IMR-90 (cell line): Measurements from ENCODE around the gene CXorf49B. TPM values are rescaled to one million over a fixed set of nuclear protein-coding genes. Genes with fewer than 3 reads are reported as not detected.
"Not testable (repeated sequence)": the region's sequence is repeated elsewhere in the genome, so short reads cannot be mapped to it uniquely, and the experiment has no call there.

Experiments used
- ATAC-seq: fragments of 200-7000 bp; cut with Tn5 transposase; 2 replicates; pipeline ENCODE4 v1.9.1; 2020; ENCODE audit warnings: low read depth, mild to moderate bottlenecking, moderate library complexity
- BruUV-seq: library from RNA; stranded (reverse); fragments of 400-500 nt; replicated peaks from 2 replicates; lab custom pipeline; 2021; lab: Mats Ljungman, UMichigan
- CTCF ChIA-PET: fragments of 300-600 bp; formaldehyde crosslinking; extraction: SDS; loops from one replicate; lab custom pipeline; 2021; ENCODE audit warnings: antibody characterized with exemption; lab: Yijun Ruan, JAX
- POLR2A ChIA-PET: fragments of 300-600 bp; sonication (Branson Sonifier 250); formaldehyde crosslinking; loops from one replicate; lab custom pipeline; 2022; ENCODE audit warnings: antibody characterized with exemption; ENCODE audit not compliant: unreplicated experiment; lab: Charles Lee
- DNase-seq: peaks from one replicate; pipeline ENCODE4 v3.0.0; 2013
- H2AFZ ChIP-seq: replicated peaks from 2 replicates; pipeline ENCODE3; 2013; ENCODE audit warnings: low read length, mild to moderate bottlenecking; ENCODE audit not compliant: poor library complexity
- H2AK5ac ChIP-seq: 2 replicates; pipeline ENCODE4 v1.6.1; 2013; ENCODE audit warnings: low read depth, low read length, inconsistent platforms
- H2AK9ac ChIP-seq: replicated peaks from 2 replicates; pipeline ENCODE3; 2013; ENCODE audit warnings: mild to moderate bottlenecking, low read depth, low read length, moderate library complexity; ENCODE audit not compliant: poor library complexity
- H2BK120ac ChIP-seq: 2 replicates; pipeline ENCODE4 v1.6.1; 2013; ENCODE audit warnings: low read depth, low read length, inconsistent platforms
- H2BK15ac ChIP-seq: 3 replicates; pipeline ENCODE4 v1.6.1; 2013; ENCODE audit warnings: low read depth, low read length, inconsistent platforms
- H2BK20ac ChIP-seq: 2 replicates; pipeline ENCODE4 v1.6.1; 2013; ENCODE audit warnings: low read depth, mild to moderate bottlenecking, inconsistent platforms, low read length, moderate library complexity
- H2BK5ac ChIP-seq: 2 replicates; pipeline ENCODE4 v1.6.1; 2013; ENCODE audit warnings: mild to moderate bottlenecking, low read depth, low read length, inconsistent platforms; ENCODE audit not compliant: poor library complexity, severe bottlenecking
- H3K14ac ChIP-seq: replicated peaks from 2 replicates; pipeline ENCODE4 v1.6.1; 2013; ENCODE audit warnings: low read depth, low read length, inconsistent platforms
- H3K18ac ChIP-seq: 2 replicates; pipeline ENCODE4 v1.6.1; 2013; ENCODE audit warnings: low read depth, low read length, control low read depth
- H3K23ac ChIP-seq: 2 replicates; pipeline ENCODE4 v1.6.1; 2013; ENCODE audit warnings: low read depth, low read length, inconsistent platforms
- H3K27ac ChIP-seq: 2 replicates; pipeline ENCODE4 v1.5.1; 2013; ENCODE audit warnings: mild to moderate bottlenecking, control low read depth, low read length; ENCODE audit not compliant: insufficient read depth
- H3K27me3 ChIP-seq: 2 replicates; pipeline ENCODE4 v1.6.1; 2013; ENCODE audit warnings: low read length; ENCODE audit not compliant: control insufficient read depth, insufficient read depth
- H3K36me3 ChIP-seq: 2 replicates; pipeline ENCODE4 v1.6.1; 2013; ENCODE audit warnings: low read length, mixed read lengths; ENCODE audit not compliant: control insufficient read depth, insufficient read depth
- H3K4ac ChIP-seq: 2 replicates; pipeline ENCODE4 v1.6.1; 2013; ENCODE audit warnings: low read depth, low read length, inconsistent platforms
- H3K4me1 ChIP-seq: 2 replicates; pipeline ENCODE4 v1.6.1; 2013; ENCODE audit warnings: low read length, mixed read lengths; ENCODE audit not compliant: control insufficient read depth, insufficient read depth
- H3K4me2 ChIP-seq: 2 replicates; pipeline ENCODE4 v1.6.1; 2013; ENCODE audit warnings: low read depth, mild to moderate bottlenecking, control low read depth, low read length, moderate library complexity
- H3K4me3 ChIP-seq: 2 replicates; pipeline ENCODE4 v1.5.1; 2013; ENCODE audit warnings: low read depth, mild to moderate bottlenecking, control low read depth, low read length, moderate library complexity; ENCODE audit not compliant: insufficient read depth
- H3K56ac ChIP-seq: 2 replicates; pipeline ENCODE4 v1.6.1; 2013; ENCODE audit warnings: low read length, inconsistent platforms; ENCODE audit not compliant: insufficient read depth; ENCODE audit errors: extremely low read depth
- H3K79me1 ChIP-seq, 2 experiments: 2 replicates each; pipeline ENCODE4 v1.6.1; 2013; ENCODE audit warnings: low read length in 2 of 2, inconsistent platforms in 1 of 2, low read depth in 1 of 2
- H3K9ac ChIP-seq: 2 replicates; pipeline ENCODE4 v1.6.1; 2013; ENCODE audit warnings: low read depth, low read length, control low read depth
- H3K9me1 ChIP-seq: 2 replicates; pipeline ENCODE4 v1.6.1; 2013; ENCODE audit warnings: low read length, inconsistent platforms; ENCODE audit not compliant: insufficient read depth
- H3K9me3 ChIP-seq: 2 replicates; pipeline ENCODE4 v1.6.1; 2013; ENCODE audit warnings: low read length; ENCODE audit not compliant: control insufficient read depth, insufficient read depth
- H4K20me1 ChIP-seq: 2 replicates; pipeline ENCODE4 v1.6.1; 2013; ENCODE audit warnings: low read length, inconsistent platforms; ENCODE audit not compliant: insufficient read depth
- H4K5ac ChIP-seq: 2 replicates; pipeline ENCODE4 v1.6.1; 2013; ENCODE audit warnings: mild to moderate bottlenecking, low read depth, low read length, control low read depth
- H4K8ac ChIP-seq, 2 experiments: 2 replicates each; pipeline ENCODE4 v1.6.1; 2013; ENCODE audit warnings: low read depth in 2 of 2, low read length in 2 of 2, control low read depth in 1 of 2, inconsistent platforms in 1 of 2
- H4K91ac ChIP-seq: 2 replicates; pipeline ENCODE4 v1.6.1; 2013; ENCODE audit warnings: low read depth, low read length, inconsistent platforms; ENCODE audit not compliant: insufficient read depth
- WGBS, 2 experiments: methylation state at CpG; one replicate each; pipeline versions ENCODE4 v1.1.5 to v1.1.7; 2013; ENCODE audit warnings: missing lambda C conversion rate in 2 of 2; ENCODE audit not compliant: insufficient read length in 1 of 2; ENCODE audit errors: extremely low coverage in 2 of 2; 5-methylcytosine and 5-hydroxymethylcytosine counted together
- dilution Hi-C: fragments of 300-500 bp; cut with HindIII; formaldehyde crosslinking; loops from one replicate; pipeline ENCODE4 v1.14.3; 2018; ENCODE audit warnings: low sequenced_read_pairs; ENCODE audit not compliant: unreplicated experiment
- in situ Hi-C: fragments of 300-500 bp; cut with MboI; formaldehyde crosslinking; loops from 3 replicates; pipeline ENCODE4 v1.14.3; 2019; ENCODE audit warnings: low sequenced_read_pairs, inconsistent platforms, mixed read lengths
- intact Hi-C: fragments of 100-400 bp; cut with micrococcal nuclease; formaldehyde crosslinking; loops from 2 replicates; pipeline ENCODE4 v1.10.0; 2022
- polyA plus RNA-seq, 3 experiments: library from polyadenylated mRNA; depleted of rRNA; stranded (reverse); fragments of >200 nt; gene quantifications; 2 replicates each; pipeline ENCODE4 v1.2.3, GENCODE V29; 2012; ENCODE audit warnings: low replicate concordance in 1 of 3
- total RNA-seq: library from RNA; depleted of rRNA; stranded (reverse); fragments of >200 nt; gene quantifications from 2 replicates; pipeline ENCODE4 v1.2.3, GENCODE V29; 2012

The CXorf49B gene
- total and polyA plus RNA-seq, 2 of the 4 experiments (the other 2 are of a cell fraction): not detected

- ATAC-seq, H4K8ac ChIP-seq, CTCF ChIA-PET, H3K79me1 ChIP-seq, H4K20me1 ChIP-seq, POLR2A ChIA-PET, H3K9ac ChIP-seq, H4K5ac ChIP-seq, dilution Hi-C loops, intact Hi-C loops, H3K36me3 ChIP-seq, H3K4ac ChIP-seq, H3K27me3 ChIP-seq, DNase-seq, H3K9me3 ChIP-seq, H3K4me3 ChIP-seq, H3K56ac ChIP-seq, H3K9me1 ChIP-seq, H2AK5ac ChIP-seq, H2BK15ac ChIP-seq, H2BK120ac ChIP-seq, BruUV-seq, H3K4me1 ChIP-seq, H3K27ac ChIP-seq, H2AK9ac ChIP-seq, H2AFZ ChIP-seq, H3K23ac ChIP-seq, H2BK5ac ChIP-seq, in situ Hi-C loops, H3K18ac ChIP-seq, H3K4me2 ChIP-seq, H4K91ac ChIP-seq, H2BK20ac ChIP-seq, H3K14ac ChIP-seq: not testable (repeated sequence)
- no CpG with 5 or more reads among the region's 11 CpGs for WGBS, 2 experiments
Measured at GRCh38 chrX:71764832-71765231, 1.7 kb downstream of the CXorf49B start.

- H3K36me3 ChIP-seq, H3K9me3 ChIP-seq, H4K91ac ChIP-seq, H2BK20ac ChIP-seq, H3K18ac ChIP-seq, H3K9ac ChIP-seq, H2AFZ ChIP-seq, in situ Hi-C loops, H3K9me1 ChIP-seq, dilution Hi-C loops, H2BK5ac ChIP-seq, H3K27ac ChIP-seq, H3K4me1 ChIP-seq, BruUV-seq, H2BK120ac ChIP-seq, H3K27me3 ChIP-seq, ATAC-seq, H3K14ac ChIP-seq, POLR2A ChIA-PET, H4K5ac ChIP-seq, CTCF ChIA-PET, H3K79me1 ChIP-seq, H2AK9ac ChIP-seq, intact Hi-C loops, H3K56ac ChIP-seq, H2BK15ac ChIP-seq, H3K23ac ChIP-seq, H4K8ac ChIP-seq, H3K4ac ChIP-seq, H2AK5ac ChIP-seq, H4K20me1 ChIP-seq, DNase-seq, H3K4me2 ChIP-seq, H3K4me3 ChIP-seq: not testable (repeated sequence)
- WGBS, 2 experiments: no CpG with 5 or more reads among the region's 8 CpGs
Measured at GRCh38 chrX:71765613-71766012, 2.5 kb downstream of the CXorf49B start.
